ENCODE results near the gene SH2D4B.

SH2D4B gene

DNA sequence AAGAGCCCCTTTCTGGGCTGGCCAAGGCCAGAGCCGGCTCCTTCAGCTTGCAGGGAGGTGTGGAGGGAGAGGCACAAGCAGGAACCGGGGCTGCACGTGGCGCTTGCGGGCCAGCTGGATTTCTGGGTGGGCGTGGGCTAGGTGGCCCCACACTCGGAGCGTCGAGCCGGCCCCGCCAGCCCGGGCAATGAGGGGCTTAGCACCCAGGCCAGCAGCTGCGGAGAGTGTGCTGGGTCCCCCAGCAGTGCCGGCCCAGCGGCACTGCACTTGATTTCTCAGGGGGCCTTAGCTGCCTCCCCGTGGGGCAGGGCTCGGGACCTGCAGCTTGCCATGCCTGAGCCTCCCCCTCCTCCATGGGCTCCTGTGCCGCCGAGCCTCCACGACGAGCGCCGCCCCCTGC, 48.1 kb downstream of the SH2D4B start:
- DNase-seq (ENCODE audit: insufficient read length, low spot score) (no peak), FAIRE-seq (no peak)

DNA sequence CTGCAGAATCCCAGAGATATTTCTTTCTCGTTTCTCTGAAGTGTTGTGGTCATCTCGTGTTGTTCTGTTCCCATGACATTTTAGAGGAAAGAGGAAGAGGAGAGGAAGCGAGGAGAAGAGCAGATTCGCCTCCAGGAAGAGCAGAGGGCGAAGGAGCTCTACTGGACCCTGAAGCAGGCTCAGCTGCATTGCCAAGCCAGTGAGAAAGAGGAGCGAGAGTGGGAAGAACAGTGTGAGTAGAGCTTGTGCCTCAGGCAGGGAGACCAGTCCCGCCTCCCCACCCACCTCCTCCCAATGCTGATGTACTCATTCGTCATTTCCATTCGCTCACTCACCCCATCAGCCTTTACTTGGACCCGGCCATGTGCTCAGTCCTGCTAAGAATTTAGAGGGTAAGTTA, 50.8 kb downstream of the SH2D4B start:
- no peak for FAIRE-seq

DNA sequence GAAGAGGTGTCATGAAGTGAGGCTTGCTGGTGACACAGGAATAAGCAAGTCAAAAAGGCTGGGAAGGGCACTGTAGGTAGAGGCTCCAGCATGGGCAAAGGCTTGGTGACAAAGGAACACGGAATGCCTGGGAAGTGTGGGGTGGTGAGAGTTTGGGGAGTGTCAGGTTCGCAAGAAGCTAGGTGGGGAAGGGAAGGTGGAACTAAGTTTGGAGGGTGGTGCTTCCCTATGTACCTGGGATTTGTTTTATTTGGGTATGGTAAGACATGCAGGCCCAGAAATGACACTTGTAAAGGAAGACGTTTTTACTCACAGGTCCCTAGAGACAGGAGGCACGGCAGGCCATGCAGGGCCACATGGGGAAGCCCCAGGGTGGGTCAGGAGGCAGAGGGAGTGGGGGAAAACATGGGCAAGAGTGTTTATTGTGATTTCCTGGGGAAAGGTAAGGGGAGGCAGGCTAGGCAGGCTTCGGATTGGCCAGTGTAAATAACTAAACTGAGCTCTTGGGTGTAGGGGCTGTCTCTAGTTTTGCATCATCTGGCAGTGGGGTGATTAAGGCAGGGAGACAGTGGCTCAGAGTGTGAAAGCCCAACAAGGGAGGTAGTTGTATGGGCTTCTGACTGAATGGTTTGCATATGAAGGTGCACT, 52.1 kb downstream of the SH2D4B start:
- FAIRE-seq, result no peak
- no peak for DNase-seq (ENCODE audit: insufficient read length, low spot score)

More for the DNA sequence above, 50.8 kb downstream of the SH2D4B start:
- DNase-seq (ENCODE audit: insufficient read length, low spot score), result no peak

DNA sequence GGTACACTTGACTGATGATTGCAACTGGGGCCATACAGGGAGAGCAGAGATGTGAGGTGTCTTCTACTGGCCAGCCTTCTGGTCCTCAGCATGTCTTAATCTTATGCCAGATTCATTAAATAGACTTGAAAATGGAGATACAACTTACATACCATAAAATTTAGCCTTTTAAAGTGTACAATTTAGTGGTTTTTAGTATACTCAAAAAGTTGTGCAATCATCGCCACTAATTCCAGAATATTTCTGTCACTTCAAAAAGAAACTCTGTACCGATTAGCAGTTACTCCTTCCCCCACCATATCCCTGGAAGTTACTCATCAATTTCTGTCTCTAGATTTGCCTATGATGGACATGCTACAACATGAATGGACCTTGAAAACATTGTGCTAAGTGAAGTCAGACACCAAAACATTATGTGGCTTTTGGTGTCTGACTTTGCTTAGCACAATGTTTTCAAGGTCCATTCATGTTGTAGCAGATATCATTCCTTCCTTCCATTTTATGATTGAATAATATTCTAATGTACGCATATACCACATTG, 53.0 kb downstream of the SH2D4B start:
- no peak for DNase-seq (ENCODE audit: insufficient read length, low spot score)

DNA sequence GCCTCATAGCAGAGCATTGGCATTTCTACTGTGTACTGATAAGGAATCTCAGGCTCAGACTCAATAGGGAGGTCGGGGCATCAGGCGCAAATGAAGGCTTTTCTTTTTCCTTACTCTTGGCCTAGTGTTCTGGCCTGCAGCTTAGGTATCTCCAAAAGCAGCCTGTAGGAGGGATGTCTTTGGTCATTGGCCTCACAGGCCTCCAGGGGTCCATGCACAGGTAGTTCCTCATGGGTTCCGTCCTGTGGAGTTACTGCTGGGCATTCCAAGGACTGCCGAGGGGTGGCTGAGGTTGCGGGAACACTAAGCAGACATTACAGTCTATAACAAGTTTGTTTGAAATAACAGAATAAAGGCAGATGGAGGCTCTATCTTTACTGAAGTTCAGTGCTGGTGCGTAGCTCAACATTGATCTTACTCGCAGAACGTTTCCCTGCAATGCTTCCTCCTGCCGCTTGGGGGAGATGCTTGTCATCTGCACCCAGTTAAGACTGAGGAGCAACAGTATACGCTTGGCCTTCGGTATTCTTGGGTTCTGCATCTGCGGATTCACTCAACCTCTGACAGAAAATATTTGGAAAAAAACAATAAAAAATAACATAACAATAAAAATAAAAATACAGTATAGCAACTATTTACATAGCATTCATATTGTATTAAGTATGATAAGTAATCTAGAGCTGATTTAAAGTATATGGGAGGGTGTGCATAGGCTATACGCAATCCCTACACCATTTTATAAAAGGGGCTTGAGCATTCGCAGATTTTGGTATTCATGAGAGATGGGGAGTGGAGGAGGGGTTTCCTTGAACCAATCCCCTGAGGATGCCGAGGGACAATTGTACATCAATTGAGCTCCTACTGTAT, 58.9 kb downstream of the SH2D4B start:
- DNase-seq (ENCODE audit: insufficient read length, low spot score), result peak; percentile 45

More for the DNA sequence above, 53.0 kb downstream of the SH2D4B start:
- FAIRE-seq, result no peak

DNA sequence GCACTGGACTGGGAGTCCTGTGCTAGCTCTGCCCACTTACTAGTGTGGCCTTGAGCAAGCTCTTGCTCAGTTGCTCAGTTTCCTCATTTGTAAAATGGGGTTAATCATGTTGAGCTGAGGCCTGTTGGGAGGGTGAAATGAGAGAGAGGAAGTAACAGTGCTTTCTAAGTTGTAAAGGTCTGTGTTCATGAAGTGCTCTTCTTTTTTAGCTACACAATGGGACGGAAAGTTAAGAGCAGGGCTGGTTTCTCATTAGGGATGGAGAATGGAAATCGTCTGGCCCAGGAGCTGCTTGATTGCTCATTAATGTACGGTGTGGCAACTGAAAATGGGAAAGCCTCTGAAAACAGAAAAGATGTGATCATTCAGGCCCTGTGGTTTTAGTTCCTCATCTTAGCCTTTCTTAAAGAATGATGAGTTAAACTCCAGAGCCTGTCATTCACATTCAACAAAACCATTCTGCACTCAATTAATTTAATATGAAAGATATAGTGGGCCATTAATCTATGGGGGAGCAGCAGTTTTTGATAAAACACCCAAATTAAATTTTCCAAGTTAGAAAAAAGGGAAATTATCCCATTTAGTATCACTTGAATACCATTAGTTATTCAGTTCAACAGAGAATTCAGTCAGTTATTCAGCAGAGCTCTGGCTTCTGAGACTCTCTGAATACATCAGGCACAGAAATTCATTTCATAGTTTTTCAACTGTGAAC, 60.5 kb downstream of the SH2D4B start:
- FAIRE-seq (no peak), DNase-seq (ENCODE audit: insufficient read length, low spot score) (no peak)

More for the DNA sequence above, 58.9 kb downstream of the SH2D4B start:
- no peak for FAIRE-seq

DNA sequence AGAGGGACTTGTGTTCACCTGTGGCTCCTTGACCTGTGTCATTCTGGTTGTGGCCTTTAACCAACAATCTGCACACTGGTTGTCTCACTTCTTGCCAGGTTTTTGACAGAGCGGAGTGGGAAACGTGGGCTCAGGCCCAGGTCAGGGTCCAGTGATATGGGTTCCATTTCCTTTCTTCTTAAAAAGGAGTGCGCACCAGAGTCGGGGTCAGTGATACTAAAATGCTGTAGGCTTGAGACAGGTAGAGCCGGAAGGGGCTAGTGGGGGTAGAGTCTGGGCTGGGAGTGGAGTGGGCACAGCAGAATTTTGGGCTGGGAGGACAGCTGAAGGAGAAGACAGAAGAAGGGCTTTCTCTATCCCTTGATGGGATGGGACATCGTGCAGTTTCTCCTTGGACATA, 61.2 kb downstream of the SH2D4B start:
- no peak for DNase-seq (ENCODE audit: insufficient read length, low spot score)
- FAIRE-seq, result no peak

DNA sequence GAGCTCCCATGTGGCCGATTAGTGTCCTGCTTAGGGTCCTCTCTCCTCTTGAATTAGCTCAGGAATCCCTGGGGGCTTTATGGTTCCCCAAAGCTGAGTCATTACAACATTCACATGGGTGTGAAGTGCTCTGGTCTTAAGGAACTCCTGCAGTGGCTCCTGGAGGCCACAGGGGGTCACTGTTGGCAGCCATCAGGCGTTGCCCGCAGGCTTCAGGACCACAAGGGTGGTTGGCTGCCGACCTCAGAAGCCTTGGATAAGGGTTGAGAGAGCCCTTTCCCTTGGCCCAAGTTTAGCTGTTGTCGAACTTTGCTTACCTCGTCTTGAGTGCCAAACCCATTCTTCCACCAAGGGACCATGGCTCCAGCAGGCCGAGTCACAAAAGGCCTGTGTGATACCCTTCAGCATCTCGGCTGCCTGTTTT, 61.7 kb downstream of the SH2D4B start:
- DNase-seq (ENCODE audit: insufficient read length, low spot score), result peak; percentile 59
- FAIRE-seq, result no peak

DNA sequence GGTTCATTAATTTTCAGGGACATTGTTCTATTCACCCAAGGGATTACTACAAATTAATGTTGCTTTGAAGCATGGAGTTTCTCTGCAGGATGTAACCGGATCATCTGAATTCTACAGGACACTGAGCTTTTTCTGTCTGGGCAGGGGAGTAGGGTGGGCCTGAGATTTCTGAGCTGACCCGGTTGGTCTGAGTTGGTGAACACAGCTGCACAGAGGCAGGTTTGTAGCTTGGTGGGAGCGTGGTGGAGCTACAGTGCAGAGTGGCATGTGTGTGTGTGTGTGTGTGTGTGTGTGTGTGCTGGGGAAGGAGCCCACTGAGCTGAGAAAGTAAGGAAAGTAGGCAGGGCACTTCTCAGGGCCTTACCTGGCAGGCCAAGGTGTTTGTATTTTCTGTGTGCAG, 62.6 kb downstream of the SH2D4B start:
- FAIRE-seq, result no peak

DNA sequence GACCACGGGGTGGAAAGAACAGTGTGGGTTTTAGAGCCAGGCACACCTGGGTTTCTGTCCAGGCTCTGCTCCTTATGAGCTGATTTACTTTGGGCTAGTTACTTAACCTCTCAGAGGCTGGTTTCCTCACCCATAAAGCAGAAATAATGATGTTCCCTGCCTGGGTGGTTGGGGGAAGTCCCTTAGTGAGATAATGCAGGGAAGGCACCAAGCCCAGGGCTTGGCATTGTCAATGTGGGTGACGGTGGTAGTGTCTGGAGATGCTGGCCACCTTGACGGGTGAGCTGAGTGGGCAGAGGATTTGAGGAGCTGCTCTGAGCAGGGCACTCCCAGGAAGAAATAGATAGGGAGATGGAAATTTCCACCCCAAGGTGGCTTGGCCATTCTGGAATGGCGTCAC, 65.2 kb downstream of the SH2D4B start:
- no peak for FAIRE-seq
- no peak for DNase-seq (ENCODE audit: insufficient read length, low spot score)

More for the DNA sequence above, 62.6 kb downstream of the SH2D4B start:
- no peak for DNase-seq (ENCODE audit: insufficient read length, low spot score)

DNA sequence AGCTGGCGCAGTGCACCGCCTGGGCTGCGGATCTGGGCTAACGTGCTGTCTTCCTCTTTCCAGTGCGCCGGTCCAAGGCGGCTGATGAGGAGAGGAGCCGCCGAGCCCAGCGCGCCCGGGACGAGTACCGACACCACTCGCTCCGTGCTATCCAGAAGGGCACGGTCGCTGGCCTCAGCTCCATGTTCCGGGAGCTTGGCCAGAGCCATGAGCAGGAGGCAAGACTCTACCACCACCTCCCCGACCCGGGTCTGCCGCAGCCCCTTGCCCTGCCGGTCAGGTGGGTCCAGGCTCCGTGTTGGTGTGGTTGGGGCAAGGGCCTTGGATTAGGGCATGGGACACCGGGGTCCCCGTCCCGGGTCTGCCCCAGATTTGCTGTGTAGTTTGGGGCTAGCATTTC, 65.8 kb downstream of the SH2D4B start:
- DNase-seq (ENCODE audit: insufficient read length, low spot score), result no peak

DNA sequence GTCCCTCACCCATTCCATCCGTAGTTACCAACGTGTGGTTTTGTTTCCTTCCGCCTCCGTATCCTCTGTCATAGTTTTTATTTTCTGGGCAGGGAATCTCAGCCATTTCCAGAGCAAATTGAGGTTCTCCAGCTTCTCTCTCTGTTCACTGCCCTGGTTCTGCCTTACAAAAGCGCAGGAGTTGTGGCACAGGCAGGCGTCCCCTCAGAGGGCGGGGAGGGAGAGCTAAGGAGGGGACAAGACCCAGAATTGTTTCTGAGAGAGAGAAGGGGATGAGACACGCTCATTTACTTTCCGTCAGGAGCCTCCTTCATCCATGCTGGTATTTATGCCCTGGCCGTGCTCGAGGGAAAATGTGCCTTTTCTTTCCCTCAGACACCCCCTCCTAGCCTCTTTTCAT, 71.0 kb downstream of the SH2D4B start:
- DNase-seq (ENCODE audit: insufficient read length, low spot score), result no peak
- no peak for FAIRE-seq

More for the DNA sequence above, 65.8 kb downstream of the SH2D4B start:
- FAIRE-seq, result no peak

DNA sequence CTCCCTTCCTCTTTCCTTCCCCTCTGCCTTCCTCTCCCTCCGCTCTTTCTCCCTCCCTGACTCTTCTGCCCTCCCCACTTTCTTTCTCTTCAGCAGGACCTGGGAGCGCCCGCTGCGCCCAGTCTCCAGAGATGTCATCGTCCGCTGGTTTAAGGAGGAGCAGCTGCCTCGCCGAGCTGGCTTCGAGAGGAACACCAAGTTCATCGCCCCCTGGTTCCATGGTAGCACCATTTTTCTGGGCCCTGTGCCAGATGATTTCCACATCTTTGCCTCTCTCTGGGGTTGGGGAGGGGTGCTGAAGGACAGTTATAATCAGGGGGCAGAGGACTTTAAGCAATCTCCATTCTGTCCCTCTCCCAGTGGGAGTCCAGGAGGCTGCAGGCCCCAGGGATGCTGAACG, 71.6 kb downstream of the SH2D4B start:
- FAIRE-seq, result no peak
- no peak for DNase-seq (ENCODE audit: insufficient read length, low spot score)

DNA sequence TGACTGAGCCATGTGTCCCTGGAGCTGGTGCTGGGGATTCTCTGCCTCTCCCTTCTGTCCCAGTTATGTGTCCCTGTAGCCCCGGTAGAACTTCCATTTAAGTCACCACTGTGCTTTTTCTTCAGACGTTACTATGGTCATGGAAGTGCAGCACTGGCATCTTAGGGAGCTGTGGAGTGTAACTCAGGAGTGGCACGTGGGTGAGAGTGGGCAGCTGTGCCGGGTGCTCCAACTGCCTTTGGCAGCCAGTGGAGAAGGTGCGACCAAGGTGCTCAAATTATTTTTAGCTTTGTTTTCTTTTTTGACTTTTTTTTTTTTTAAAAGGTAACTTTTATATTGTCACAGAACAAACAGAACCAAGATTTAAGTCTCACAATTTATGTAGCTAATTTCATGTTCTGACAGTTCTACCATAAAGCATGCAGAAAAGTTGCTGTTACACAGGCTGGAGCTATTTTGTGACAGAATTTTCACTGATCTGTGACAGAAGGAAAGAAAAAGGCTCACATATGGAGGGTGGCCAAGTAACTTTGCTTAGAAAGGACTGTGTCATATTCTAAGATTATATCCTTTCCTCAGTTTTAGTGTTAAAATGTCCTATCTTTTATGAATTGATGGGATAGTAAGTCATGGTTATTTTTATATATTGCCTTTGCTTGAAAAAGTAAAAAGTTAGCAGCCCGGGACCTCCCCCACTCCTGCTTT, 73.9 kb downstream of the SH2D4B start:
- no peak for DNase-seq (ENCODE audit: insufficient read length, low spot score)
- FAIRE-seq, result no peak

DNA sequence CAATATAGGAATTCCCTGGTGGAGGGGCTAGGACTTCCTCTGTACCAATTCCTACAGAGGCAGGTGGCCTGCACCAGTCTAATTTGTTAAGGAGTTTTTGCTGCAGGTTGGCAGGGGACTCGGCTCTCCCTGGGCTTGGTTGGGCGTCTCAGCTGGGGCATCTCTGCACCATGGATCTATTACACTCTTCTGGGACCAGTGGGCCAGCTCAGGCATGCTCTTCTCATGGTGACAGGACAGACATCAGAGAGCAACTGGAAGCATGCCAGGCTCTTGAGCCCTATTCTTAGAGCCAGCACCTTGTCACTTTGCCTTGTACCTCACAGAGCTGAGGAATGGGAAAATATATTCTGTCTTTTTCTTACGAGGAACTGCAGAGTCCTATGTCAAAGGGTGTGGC, 74.6 kb downstream of the SH2D4B start:
- DNase-seq (ENCODE audit: insufficient read length, low spot score), result no peak
- no peak for FAIRE-seq

DNA sequence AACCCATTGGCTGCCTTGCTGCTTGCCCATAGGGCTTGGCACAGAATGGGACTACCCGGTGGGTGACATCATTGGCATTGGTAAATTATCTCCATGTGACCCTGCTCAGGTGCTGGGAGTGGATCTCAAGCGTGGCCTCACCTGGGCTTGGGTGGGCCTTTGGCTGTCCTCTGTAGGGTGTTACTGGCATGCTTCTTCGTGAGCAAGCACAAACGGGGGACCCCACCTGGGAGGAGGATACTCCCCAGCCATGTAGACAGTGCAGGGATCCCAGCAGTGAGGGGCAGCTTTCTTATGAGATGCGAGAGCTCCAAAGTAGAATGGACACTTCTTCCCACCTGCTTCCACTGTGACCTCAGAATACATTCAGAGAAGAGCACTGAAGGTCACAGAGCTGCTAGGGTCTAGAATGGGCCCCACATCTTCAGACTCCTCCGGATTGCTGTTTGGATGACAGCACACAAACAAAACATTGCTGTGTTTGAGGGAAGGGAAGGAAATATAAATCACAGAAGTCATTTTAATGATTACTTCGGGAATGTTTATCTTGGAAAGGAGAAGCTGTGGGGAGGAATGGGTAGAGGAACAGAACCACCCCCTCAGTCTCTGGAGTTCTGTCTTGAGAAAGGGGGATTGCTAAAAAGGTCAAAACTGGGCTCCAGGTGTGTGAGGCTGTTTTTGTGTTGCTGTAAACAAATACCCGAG, 75.9 kb downstream of the SH2D4B start:
- FAIRE-seq (no peak), DNase-seq (ENCODE audit: insufficient read length, low spot score) (no peak)

DNA sequence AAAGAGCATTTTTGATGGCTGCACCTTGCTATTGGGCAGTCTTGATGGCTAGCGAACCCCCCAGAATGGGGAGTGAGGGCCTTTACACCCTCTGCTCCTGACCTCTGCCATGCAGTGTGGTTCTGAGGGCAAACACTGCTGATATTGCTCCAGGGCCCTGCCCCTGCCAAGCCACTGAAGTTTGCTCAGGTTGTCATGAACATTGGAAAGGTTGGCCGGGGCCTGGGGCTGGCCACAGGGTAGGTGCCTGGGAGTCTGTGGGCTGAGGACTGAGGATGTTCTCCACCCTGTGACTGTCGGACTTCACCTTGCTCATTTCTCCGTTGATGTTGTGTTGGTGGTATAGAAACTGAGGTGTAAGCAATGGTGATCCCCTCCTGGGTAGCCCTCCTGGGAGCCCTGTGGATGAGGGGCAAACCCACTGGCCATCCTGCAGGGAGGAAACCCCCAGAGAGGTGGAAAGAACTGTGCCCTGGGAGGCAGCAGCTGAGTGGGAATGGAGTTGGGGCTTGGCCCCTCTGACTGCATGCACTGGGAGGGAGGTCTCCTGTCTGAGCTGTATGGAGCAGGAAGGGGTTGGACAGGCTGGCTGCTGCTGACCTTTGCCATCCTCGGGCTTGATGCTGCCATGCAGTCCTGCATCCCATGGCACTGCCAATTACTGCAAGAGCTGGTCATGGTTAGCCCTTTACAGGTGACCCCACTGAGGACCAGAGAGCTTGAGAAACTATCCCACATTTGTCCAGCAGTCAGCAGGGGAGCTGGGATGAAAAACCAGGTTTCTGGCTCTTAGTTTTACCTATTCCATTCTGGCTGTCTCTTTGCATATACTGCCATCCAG, 77.1 kb downstream of the SH2D4B start:
- FAIRE-seq (no peak), DNase-seq (ENCODE audit: insufficient read length, low spot score) (no peak)

DNA sequence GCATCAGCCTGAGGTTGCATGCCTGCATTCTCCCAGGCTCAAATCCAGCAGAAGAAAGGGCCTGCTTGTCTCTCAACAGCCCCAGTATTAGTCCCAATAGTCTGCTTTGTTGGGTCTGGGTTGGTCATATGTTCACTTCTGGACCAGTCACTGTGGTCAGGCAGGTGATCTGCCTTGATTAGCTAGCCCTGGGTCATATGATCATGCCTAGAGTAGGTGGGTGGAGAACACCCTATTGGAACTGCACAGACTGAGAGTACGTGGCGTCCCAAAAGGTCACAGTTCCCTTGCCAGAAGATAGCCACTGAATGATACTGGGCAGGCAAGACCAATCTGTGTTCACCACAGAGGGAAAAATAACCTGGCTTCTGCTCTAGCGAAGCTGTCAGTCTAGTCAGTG, 80.1 kb downstream of the SH2D4B start:
- no peak for DNase-seq (ENCODE audit: insufficient read length, low spot score)
- FAIRE-seq, result no peak

DNA sequence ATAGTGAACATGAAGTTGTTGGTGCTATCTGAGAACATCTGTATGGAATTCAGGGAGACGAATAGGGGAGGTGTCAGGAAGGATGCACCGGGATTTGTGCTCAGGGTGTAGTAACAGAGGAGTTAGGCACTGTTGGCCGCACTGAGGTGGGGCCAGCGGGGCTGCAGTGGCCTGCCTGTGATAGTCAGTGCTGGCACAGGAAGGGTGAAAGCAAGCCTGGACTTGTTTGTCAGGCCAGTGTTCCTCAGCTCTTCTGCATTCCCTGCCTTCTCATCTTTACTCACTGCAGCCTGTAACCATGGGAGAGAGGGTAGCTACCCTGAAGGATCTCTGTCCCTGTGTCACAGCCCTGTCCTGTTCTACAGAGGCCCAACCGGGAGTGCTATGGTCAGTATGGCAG, 81.3 kb downstream of the SH2D4B start:
- FAIRE-seq, result no peak
- DNase-seq (ENCODE audit: insufficient read length, low spot score), result no peak

All from HTR-8/SVneo (cell line).